NCI-H2227 (cell line): ENCODE measurements around the gene GSE1.

ENCODE experiments used
- DNase-seq: peaks from one replicate; lab custom pipeline; 2025; ENCODE audit not compliant: unreplicated experiment; lab: John Stamatoyannopoulos, UW

The GSE1 gene

GRCh38 chr16:85631802-85632393, 18.8 kb downstream of the GSE1 start:
- DNase-seq: no peak

GRCh38 chr16:85632709-85633437, 19.8 kb downstream of the GSE1 start:
- no peak for DNase-seq

- DNase-seq: no peak
These were observed 20.3 kb downstream of the GSE1 start for GRCh38 chr16:85633438-85633743.

- no peak for DNase-seq
These were observed 20.8 kb downstream of the GSE1 start for GRCh38 chr16:85633888-85634287.

GRCh38 chr16:85634747-85635544, 21.8 kb downstream of the GSE1 start:
- no peak for DNase-seq

DNA sequence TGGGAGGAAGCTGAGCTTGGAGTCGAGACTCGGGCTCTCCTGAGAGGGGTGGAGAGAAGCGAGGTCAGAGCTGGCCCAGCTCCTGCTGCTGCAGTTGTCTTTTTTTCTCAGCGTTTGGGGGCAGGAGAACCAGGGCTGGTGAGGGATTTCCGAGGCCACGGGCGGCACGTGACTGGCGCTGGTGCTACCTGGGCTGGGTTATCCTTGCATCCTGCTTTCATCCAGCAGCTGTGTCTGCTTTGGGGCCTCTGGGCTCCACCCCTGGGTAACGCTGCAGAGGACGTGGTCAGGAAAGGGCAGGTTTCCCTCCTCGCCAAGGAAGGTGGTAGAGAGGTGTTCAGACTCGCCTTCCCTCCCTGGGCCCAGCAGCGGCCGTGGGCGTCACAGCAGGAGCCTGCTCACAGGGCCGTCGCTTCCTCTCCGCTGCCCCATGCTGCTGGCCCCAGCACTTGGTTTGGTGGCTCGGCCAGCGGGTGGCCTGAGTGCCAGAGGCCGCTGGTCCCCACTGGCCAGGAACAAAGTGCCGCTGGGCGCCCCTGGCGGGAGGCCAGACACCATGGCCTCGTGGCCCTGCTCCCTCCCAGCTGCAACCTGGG, 22.5 kb downstream of the GSE1 start:
- no peak for DNase-seq

DNA sequence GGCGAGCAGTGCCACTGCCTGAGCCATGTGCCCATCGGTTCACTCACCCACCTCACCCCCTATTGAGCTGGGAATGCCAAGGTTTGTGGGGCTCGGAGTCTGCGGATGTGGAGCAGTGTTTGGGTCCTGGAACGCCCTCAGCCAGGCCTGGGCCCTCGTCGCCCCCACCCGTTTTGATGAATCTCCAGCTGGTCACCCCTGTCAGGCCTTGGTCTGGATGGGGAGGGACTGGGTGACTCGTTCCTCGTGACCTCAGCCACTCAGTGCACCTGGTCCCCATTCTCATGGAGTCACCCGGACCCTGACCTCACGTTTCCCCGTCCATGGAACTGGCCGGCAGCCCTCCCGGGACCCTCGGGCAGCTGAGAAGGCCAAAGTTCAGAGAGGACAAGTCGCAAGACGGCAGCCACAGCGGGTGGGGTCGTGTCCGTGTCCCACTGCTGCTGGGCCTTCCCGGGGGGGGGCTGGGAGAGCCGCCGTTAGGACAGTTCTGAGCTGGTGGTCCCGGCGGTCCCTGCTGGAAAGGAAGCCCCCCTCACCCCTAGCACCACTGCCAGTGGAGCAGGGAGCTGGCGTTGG, 23.2 kb downstream of the GSE1 start:
- DNase-seq: no peak

GRCh38 chr16:85637061-85637807, 24.1 kb downstream of the GSE1 start:
- no peak for DNase-seq

DNA sequence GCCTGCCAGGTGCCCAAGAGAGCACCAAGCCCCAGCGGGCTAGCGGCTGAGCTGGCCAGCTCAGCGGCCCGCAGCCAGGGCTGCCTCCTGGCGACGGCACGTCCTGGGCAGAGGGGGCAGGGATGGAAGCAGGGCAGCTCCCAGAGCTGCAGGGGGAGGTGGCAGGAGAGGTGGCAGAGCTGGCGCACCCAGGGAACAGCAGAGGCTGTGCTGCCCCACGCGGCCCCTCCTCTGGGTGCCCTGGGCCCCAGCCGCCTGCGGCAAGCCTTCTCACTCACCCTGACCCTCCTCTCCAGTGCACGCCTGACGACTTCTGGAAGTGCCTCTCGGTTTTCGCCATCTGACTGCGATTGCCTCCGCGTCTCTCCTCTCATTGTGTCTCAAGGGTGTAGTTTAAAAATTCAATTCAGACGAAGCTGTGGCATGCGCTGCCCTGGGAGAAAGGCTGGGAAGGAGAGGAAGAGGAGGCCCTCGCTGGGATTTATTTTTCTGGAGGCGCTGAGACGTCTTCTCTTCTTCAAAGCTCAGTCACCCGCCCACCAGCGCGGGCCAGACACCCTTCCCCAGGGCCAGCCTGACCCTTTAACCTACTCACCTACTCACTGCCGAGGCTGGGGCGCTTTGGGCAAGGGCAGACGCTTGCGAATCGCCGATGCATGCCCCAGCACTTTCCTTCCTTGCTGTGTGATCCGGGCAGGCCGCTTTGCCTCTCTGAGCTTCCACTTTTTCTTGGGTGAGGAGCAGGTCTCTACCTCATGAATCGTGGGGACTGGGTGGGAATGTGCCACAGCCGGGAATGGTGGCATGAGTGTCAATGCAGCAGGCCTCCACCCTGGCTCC, 24.9 kb downstream of the GSE1 start:
- DNase-seq: no peak

GRCh38 chr16:85638695-85639409, 25.7 kb downstream of the GSE1 start:
- DNase-seq: no peak

- DNase-seq: no peak
These were observed 26.6 kb downstream of the GSE1 start for GRCh38 chr16:85639529-85640253.

- DNase-seq: no peak
These were observed 27.1 kb downstream of the GSE1 start for GRCh38 chr16:85640254-85640558.

DNA sequence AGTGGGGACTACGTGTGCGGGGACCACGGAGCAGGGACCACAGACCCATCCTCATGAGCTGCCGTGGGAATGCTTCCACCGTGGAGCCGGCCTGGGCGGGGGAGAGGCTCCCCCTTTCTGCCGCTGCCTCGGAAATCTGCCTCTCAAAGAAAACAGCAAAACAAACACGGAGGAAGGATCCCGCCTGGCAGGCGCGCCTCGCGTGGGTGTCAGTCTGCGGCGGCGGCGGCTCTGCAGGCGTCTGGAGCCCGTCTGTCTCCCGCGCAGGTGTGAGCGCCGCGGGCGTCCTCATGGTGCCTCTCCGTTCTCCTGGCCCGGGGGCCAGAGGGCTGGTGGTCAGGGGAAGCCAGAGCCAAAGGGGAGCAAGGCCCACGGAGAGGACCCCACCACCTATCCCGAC, 27.5 kb downstream of the GSE1 start:
- DNase-seq: no peak

DNA sequence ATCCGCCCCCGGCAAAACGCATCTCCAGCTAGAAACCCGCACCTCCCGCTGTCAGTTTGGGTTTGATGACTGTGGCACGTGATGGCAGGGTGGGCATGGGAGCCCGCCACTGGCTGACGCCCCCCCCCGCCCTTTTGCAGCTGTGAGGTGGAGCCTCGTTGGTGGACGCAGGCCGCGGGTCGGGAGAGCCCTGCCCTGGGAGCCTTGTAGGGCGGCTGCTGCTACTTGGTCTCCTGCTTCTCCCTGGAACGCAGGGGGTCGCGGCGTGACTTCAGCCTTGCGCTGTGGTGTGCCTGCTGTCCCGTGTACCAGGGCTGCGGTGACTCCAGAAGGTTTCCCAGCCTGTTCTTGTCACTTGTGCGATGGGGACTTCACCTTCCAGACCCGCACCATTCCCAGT, 28.2 kb downstream of the GSE1 start:
- no peak for DNase-seq

GRCh38 chr16:85641776-85642176, 28.7 kb downstream of the GSE1 start:
- no peak for DNase-seq

GRCh38 chr16:85642762-85643358, 29.7 kb downstream of the GSE1 start:
- DNase-seq: peak; percentile 33

GRCh38 chr16:85643631-85644030, 30.5 kb downstream of the GSE1 start:
- no peak for DNase-seq

- DNase-seq: no peak
These were observed 31.1 kb downstream of the GSE1 start for GRCh38 chr16:85644093-85644712.
